ENCODE data around the gene CAPSL. TPM values are rescaled to one million over a fixed set of nuclear protein-coding genes. Genes with fewer than 3 reads are reported as not detected.

Gene CAPSL
- total RNA-seq, 1 experiment from 2014 or later, result not detected

- CTCF ChIA-PET, result no interaction called here
- POLR2A ChIA-PET (ENCODE audit: unreplicated experiment), result interaction anchor here (0.5 kb wide), 1 partner anchor 16 kb away, joined by 5 read pairs; no protein-coding TSS in a partner anchor
- peak overlapping the region; percentile 41; the same call in 1 of the 2 replicates for H2AFZ ChIP-seq
These were observed 50.9 kb downstream of the CAPSL start for GRCh38 chr5:35887321-35888100.

GRCh38 chr5:35886381-35886780, 52.0 kb downstream of the CAPSL start:
- Histone ChIP-seq H3K4me1 (replicated peaks; ENCODE audit: insufficient read depth) (peaks cover 44% of the 10 kb centered on the region), H3K4me3 (no peak overlapping the region), H3K9me3 (ENCODE audit: insufficient read depth, low read depth) (no peaks in the 10 kb centered on the region), H3K36me3 (ENCODE audit: low read depth) (no peaks in the 10 kb centered on the region), H3K9me2 (ENCODE audit: insufficient read depth) (no peaks in the 10 kb centered on the region), H3K27ac (no peak overlapping the region), H3K4me2 (no peak overlapping the region), H3F3A (ENCODE audit: insufficient read depth, low read depth) (peaks cover 18% of the 10 kb centered on the region), H3K27me3 (ENCODE audit: insufficient read depth, low read depth) (no peaks in the 10 kb centered on the region), H4K20me1 (ENCODE audit: insufficient read depth) (no peaks in the 10 kb centered on the region), H2AFZ (no peak overlapping the region), H3K79me2 (ENCODE audit: low read depth) (no peaks in the 10 kb centered on the region)
- TF ChIP-seq EZH2 (IDR thresholded peaks at IDR 0.05; ENCODE audit: low read depth), result no peak
- TF ChIP-seq CTCF (conservative IDR thresholded peaks at IDR 0.05), result no peak
- POLR2A ChIA-PET (ENCODE audit: unreplicated experiment), result no interaction called here
- CTCF ChIA-PET, result no interaction called here
- no TSS peak for BruUV-seq (replicated peaks)
- no peak for DNase-seq
- intact Hi-C loops (cut with micrococcal nuclease; ENCODE audit: unreplicated experiment), result no loop called here

More at GRCh38 chr5:35887321-35888100, 50.9 kb downstream of the CAPSL start:
- H3K27ac ChIP-seq, result no peak overlapping the region
- peaks cover 18% of the 10 kb centered on the region for H3F3A ChIP-seq (ENCODE audit: insufficient read depth, low read depth)
- H3K27me3 ChIP-seq (ENCODE audit: insufficient read depth, low read depth), result no peaks in the 10 kb centered on the region
- DNase-seq, result no peak
- no peaks in the 10 kb centered on the region for H3K36me3 ChIP-seq (ENCODE audit: low read depth)
- intact Hi-C loops (cut with micrococcal nuclease; ENCODE audit: unreplicated experiment), result no loop called here
- H3K4me3 ChIP-seq, result no peak overlapping the region
- H3K4me1 ChIP-seq (replicated peaks; ENCODE audit: insufficient read depth), result peaks cover 46% of the 10 kb centered on the region
- H3K79me2 ChIP-seq (ENCODE audit: low read depth), result no peaks in the 10 kb centered on the region
- no peaks in the 10 kb centered on the region for H3K9me3 ChIP-seq (ENCODE audit: insufficient read depth, low read depth)
- no peaks in the 10 kb centered on the region for H4K20me1 ChIP-seq (ENCODE audit: insufficient read depth)
- no peak overlapping the region for H3K4me2 ChIP-seq
- no peaks in the 10 kb centered on the region for H3K9me2 ChIP-seq (ENCODE audit: insufficient read depth)
- no peak for TF ChIP-seq EZH2 (IDR thresholded peaks at IDR 0.05; ENCODE audit: low read depth)
- TF ChIP-seq CTCF (conservative IDR thresholded peaks at IDR 0.05), result no peak
- no TSS peak for BruUV-seq (replicated peaks)

GRCh38 chr5:35884773-35885172, 53.6 kb downstream of the CAPSL start:
- no peak for DNase-seq
- Histone ChIP-seq H3K4me2 (peak overlapping the region; percentile 27; the same call in 1 of the 2 replicates), H3K79me2 (ENCODE audit: low read depth) (no peaks in the 10 kb centered on the region), H3K4me3 (no peak overlapping the region), H2AFZ (no peak overlapping the region), H3K9me2 (ENCODE audit: insufficient read depth) (no peaks in the 10 kb centered on the region), H3K27ac (peak overlapping the region; percentile 41), H3F3A (ENCODE audit: insufficient read depth, low read depth) (peaks cover 18% of the 10 kb centered on the region), H3K27me3 (ENCODE audit: insufficient read depth, low read depth) (no peaks in the 10 kb centered on the region), H3K36me3 (ENCODE audit: low read depth) (no peaks in the 10 kb centered on the region), H4K20me1 (ENCODE audit: insufficient read depth) (no peaks in the 10 kb centered on the region), H3K4me1 (replicated peaks; ENCODE audit: insufficient read depth) (peaks cover 28% of the 10 kb centered on the region), H3K9me3 (ENCODE audit: insufficient read depth, low read depth) (no peaks in the 10 kb centered on the region)
- ChIA-PET CTCF (no interaction called here), POLR2A (ENCODE audit: unreplicated experiment) (no interaction called here)
- intact Hi-C loops (cut with micrococcal nuclease; ENCODE audit: unreplicated experiment), result no loop called here
- no TSS peak for BruUV-seq (replicated peaks)
- TF ChIP-seq EZH2 (IDR thresholded peaks at IDR 0.05; ENCODE audit: low read depth) (no peak), CTCF (conservative IDR thresholded peaks at IDR 0.05) (no peak)

All from PC-9 (cell line).